Kidney glomerular epithelial cell (primary cell): Measurements from ENCODE around the gene ERGIC1.
A peak's percentile ranks its signal among the peaks of the same experiment; 100 is the strongest.
"Not testable (repeated sequence)": the region's sequence is repeated elsewhere in the genome, so short reads cannot be mapped to it uniquely, and the experiment has no call there.

Experiments used
- DNase-seq: peaks from one replicate; lab custom pipeline; 2025; lab: John Stamatoyannopoulos, UW

Gene ERGIC1

GRCh38 chr5:172881691-172882370 lies 47.8 kb downstream of the ERGIC1 start:
- no peak for DNase-seq

GRCh38 chr5:172883066-172883465 lies 49.0 kb downstream of the ERGIC1 start:
- no peak for DNase-seq

GRCh38 chr5:172885597-172886340 lies 51.7 kb downstream of the ERGIC1 start:
- DNase-seq: no peak

GRCh38 chr5:172886476-172886875 lies 52.4 kb downstream of the ERGIC1 start:
- DNase-seq: no peak

GRCh38 chr5:172886974-172887501 lies 53.0 kb downstream of the ERGIC1 start:
- peak; percentile 53 for DNase-seq

- peak; percentile 61 for DNase-seq
Measured at GRCh38 chr5:172887692-172888091, 53.6 kb downstream of the ERGIC1 start.

- DNase-seq: no peak
Measured at GRCh38 chr5:172890659-172891058, 56.6 kb downstream of the ERGIC1 start.

GRCh38 chr5:172891716-172892421 lies 57.8 kb downstream of the ERGIC1 start:
- DNase-seq: no peak

- no peak for DNase-seq
Measured at GRCh38 chr5:172892713-172893112, 58.7 kb downstream of the ERGIC1 start.

GRCh38 chr5:172894767-172895388 lies 60.8 kb downstream of the ERGIC1 start:
- DNase-seq: no peak

- DNase-seq: no peak
Measured at GRCh38 chr5:172895549-172895948, 61.5 kb downstream of the ERGIC1 start.

GRCh38 chr5:172896465-172896864 lies 62.4 kb downstream of the ERGIC1 start:
- DNase-seq: no peak

GRCh38 chr5:172897067-172897466 lies 63.0 kb downstream of the ERGIC1 start:
- DNase-seq: not testable (repeated sequence)

GRCh38 chr5:172897481-172898217 lies 63.6 kb downstream of the ERGIC1 start:
- DNase-seq: peak; percentile 88

- DNase-seq: no peak
Measured at GRCh38 chr5:172898218-172898842, 64.3 kb downstream of the ERGIC1 start.

GRCh38 chr5:172898843-172899369 lies 64.9 kb downstream of the ERGIC1 start:
- no peak for DNase-seq

GRCh38 chr5:172899436-172899835 lies 65.4 kb downstream of the ERGIC1 start:
- no peak for DNase-seq

GRCh38 chr5:172901012-172901780 lies 67.1 kb downstream of the ERGIC1 start:
- DNase-seq: peak; percentile 97

- DNase-seq: no peak
Measured at GRCh38 chr5:172901788-172902496, 67.9 kb downstream of the ERGIC1 start.
